Tibial artery (tissue), 4 donors: Measurements from ENCODE around the gene PCMTD2.

Source experiments
- DNase-seq, 2 donors: peaks; one replicate each; pipeline ENCODE4 v3.0.0-alpha.2; 2019
- H3K27ac ChIP-seq, 2 donors: fragments of 200-600 bp; sonication (generic) in 1 of 2; 1 replicate in 1 of 2; 2 replicates in 1 of 2; pipeline ENCODE4 v1.5.1; 2018 to 2019; ENCODE audit warnings: mild to moderate bottlenecking in 1 of 2
- H3K27me3 ChIP-seq, 2 donors: fragments of 200-600 bp; sonication (generic) in 1 of 2; one replicate each; pipeline versions ENCODE4 v1.5.1 to v1.6.0; 2016 to 2019
- H3K36me3 ChIP-seq, 3 donors: fragments of 200-600 bp; sonication (generic) in 2 of 3; one replicate each; pipeline ENCODE4 v1.5.1; 2016 to 2019; ENCODE audit warnings: mild to moderate bottlenecking in 2 of 3
- H3K4me1 ChIP-seq, 4 donors: fragments of 200-600 bp; sonication (generic) in 2 of 4; 1 replicate in 3 of 4; 2 replicates in 1 of 4; pipeline ENCODE4 v1.5.1; 2016 to 2019
- H3K4me3 ChIP-seq, 2 donors: fragments of 200-600 bp; sonication (generic) in 1 of 2; 1 replicate in 1 of 2; 2 replicates in 1 of 2; pipeline ENCODE4 v1.5.1; 2018 to 2019; ENCODE audit warnings: mild to moderate bottlenecking in 2 of 2
- H3K9me3 ChIP-seq, 3 donors: fragments of 200-600 bp; sonication (generic) in 1 of 3; one replicate each; pipeline ENCODE4 v1.5.1; 2016 to 2019
- intact Hi-C: fragments of 100-400 bp; cut with DNase I; formaldehyde crosslinking; loops from one replicate; pipeline ENCODE4 v1.15.0; 2023; ENCODE audit warnings: low total_unique reads
- TF ChIP-seq, protein P1 (sequence below), 2 experiments: fragments of 200-600 bp in 1 of 2; fragments of 450-650 bp in 1 of 2; IDR thresholded peaks; one replicate each; pipeline ENCODE4 v1.5.1; 2017 to 2019; ENCODE audit warnings: antibody characterized with exemption in 2 of 2, mild to moderate bottlenecking in 1 of 2, moderate library complexity in 1 of 2

PCMTD2 gene

DNA sequence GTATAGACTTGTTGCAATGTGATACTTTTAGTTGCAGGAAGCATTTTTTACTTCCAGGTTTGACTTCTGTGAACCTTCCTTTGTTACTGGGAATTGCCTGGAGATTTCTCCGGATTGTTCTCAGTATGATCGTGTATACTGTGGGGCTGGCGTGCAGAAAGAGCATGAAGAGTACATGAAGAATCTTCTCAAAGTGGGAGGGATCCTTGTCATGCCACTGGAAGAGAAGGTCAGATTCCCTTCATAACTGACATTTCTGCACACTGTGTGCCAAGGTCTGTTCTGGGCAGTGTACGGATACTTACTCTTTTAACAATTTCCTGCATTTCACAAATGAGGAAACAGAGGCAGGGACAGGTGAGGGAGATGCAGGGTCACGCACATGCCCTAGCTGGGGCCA lies 9.7 kb downstream of the PCMTD2 start:
- no peaks in the 10 kb centered on the region for H3K9me3 ChIP-seq
- H3K27me3 ChIP-seq: no peaks in the 10 kb centered on the region
- no peak for DNase-seq
- no peak overlapping the region for H3K27ac ChIP-seq
- intact Hi-C loops: no loop called here
- peaks cover 10 to 44% (median 12%) of the 10 kb centered on the region in 3 donors for H3K36me3 ChIP-seq
- TF ChIP-seq, protein P1, sequence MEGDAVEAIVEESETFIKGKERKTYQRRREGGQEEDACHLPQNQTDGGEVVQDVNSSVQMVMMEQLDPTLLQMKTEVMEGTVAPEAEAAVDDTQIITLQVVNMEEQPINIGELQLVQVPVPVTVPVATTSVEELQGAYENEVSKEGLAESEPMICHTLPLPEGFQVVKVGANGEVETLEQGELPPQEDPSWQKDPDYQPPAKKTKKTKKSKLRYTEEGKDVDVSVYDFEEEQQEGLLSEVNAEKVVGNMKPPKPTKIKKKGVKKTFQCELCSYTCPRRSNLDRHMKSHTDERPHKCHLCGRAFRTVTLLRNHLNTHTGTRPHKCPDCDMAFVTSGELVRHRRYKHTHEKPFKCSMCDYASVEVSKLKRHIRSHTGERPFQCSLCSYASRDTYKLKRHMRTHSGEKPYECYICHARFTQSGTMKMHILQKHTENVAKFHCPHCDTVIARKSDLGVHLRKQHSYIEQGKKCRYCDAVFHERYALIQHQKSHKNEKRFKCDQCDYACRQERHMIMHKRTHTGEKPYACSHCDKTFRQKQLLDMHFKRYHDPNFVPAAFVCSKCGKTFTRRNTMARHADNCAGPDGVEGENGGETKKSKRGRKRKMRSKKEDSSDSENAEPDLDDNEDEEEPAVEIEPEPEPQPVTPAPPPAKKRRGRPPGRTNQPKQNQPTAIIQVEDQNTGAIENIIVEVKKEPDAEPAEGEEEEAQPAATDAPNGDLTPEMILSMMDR (IDR thresholded peaks at IDR 0.05): no peak
- no peak overlapping the region for H3K4me3 ChIP-seq
- H3K4me1 ChIP-seq: peaks cover 0 to 20% (median 4%) of the 10 kb centered on the region in 4 donors

DNA sequence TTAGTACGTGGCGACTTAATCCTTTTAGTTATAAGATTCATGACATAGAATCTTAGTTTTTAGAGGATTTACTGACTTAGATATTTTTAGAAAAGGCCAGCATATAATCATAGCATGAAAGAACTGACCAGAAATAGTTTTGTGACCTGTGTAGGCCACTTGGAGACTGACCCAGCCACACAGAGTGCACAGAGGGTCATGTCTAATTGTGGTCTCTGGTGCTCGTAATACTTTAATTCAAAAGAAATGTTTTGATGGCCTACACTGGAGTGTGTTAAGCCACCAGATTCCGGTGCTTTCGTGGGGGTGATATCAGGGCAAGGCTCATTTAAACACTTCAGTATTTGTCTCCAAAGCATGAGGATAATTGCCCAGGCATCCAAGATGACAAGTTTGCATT lies 11.4 kb downstream of the PCMTD2 start:
- DNase-seq: no peak
- H3K9me3 ChIP-seq: no peaks in the 10 kb centered on the region
- peaks cover 0 to 2% (median 0%) of the 10 kb centered on the region in 4 donors for H3K4me1 ChIP-seq
- intact Hi-C loops: no loop called here
- H3K27ac ChIP-seq: no peak overlapping the region
- peaks cover 12 to 47% (median 15%) of the 10 kb centered on the region in 3 donors for H3K36me3 ChIP-seq
- TF ChIP-seq, protein P1 (IDR thresholded peaks at IDR 0.05): no peak
- H3K4me3 ChIP-seq: no peak overlapping the region
- H3K27me3 ChIP-seq: no peaks in the 10 kb centered on the region

DNA sequence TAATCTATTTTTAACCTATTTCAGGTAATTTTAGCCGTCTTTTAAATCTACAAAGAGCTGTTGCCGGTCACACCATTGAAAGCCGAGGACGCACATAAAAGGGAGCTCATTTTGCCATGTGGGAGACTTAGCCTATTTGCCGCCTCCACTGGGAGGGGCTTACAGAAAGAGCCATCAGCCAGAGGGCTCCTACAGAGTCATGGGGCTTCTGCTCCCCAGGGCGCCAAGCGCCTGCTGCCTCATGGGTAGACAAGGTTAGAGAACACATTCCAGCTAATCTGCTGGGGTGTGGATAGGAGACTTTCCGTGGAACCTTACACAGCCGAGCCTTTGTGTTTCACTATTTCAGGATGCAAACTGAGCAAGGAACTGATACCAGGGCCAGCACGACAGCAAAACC lies 12.6 kb downstream of the PCMTD2 start:
- Histone ChIP-seq H3K27me3 (no peaks in the 10 kb centered on the region), H3K36me3 (peaks cover 21 to 49% (median 24%) of the 10 kb centered on the region in 3 donors), H3K9me3 (no peaks in the 10 kb centered on the region), H3K4me1 (no peaks in the 10 kb centered on the region), H3K4me3 (no peak overlapping the region), H3K27ac (no peak overlapping the region)
- intact Hi-C loops: no loop called here
- TF ChIP-seq, protein P1 (IDR thresholded peaks at IDR 0.05): no peak
- DNase-seq: no peak

DNA sequence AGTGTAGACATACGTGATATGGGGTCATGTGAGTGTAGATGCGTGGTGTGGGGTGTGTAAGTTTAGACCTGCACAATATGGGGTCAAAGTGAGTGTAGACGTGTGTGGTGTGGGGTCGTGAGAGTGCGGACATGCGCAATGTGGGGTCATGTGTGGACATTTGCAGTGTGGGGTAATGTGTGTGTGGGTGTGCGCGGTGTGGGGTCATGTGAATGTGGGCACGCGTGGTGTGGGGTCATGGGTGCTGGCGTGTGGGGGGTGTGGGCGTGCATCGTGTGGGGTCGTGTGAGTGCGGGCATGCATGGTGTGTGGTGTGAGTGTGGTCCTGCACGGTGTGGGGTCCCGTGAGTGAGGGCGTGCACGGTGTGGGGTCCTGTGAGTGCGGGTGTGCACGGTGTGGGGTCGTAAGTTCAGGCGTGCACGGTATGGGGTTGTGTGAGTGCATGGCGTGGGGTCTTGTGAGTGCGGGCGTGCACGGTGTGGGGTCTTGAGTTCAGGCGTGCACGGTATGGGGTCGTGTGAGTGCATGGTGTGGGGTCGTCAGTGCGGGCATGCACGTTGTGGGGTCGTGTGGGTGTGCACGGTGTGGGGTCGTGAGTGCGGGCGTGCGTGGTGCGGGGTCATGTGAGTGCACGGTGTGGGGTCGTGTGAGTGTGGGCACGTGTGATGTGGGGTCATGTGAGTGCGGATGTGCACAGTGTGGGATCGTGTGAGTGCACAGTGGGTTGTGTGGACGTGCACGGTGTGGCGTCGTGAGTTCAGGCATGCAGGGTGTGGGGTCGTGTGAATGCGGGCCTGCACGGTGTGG lies 14.3 kb downstream of the PCMTD2 start:
- Histone ChIP-seq H3K36me3 (peaks cover 30 to 52% (median 36%) of the 10 kb centered on the region in 3 donors), H3K27me3 (no peaks in the 10 kb centered on the region), H3K4me1 (no peaks in the 10 kb centered on the region), H3K4me3 (no peak overlapping the region), H3K27ac (no peak overlapping the region), H3K9me3 (no peaks in the 10 kb centered on the region)
- no peak for DNase-seq
- TF ChIP-seq, protein P1 (IDR thresholded peaks at IDR 0.05): no peak
- intact Hi-C loops: no loop called here

DNA sequence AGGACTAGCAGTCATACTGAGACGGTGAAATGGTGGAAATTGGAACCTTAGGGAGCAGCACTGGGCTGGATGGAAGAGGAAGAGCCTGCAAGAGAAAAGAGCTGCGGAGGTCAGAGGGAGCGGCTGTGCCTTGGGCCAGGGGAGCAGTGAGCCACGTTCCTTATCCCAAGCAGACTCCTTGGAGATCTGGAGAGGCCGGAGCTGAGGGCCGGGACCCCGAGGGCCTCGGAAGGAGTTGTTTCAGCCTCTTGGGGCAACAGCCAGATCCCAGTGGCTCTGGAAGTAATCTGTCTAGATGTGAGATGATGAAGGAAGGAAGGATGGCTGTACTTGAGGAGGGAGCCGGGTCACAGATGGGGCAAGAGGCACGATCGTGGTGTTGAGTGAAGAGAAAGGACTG lies 16.1 kb downstream of the PCMTD2 start:
- Histone ChIP-seq H3K4me1 (no peaks in the 10 kb centered on the region), H3K9me3 (no peaks in the 10 kb centered on the region), H3K27me3 (no peaks in the 10 kb centered on the region), H3K4me3 (no peak overlapping the region), H3K27ac (no peak overlapping the region), H3K36me3 (peaks cover 25 to 44% (median 39%) of the 10 kb centered on the region in 3 donors)
- no peak for DNase-seq
- TF ChIP-seq, protein P1 (IDR thresholded peaks at IDR 0.05): no peak
- intact Hi-C loops: no loop called here
